Measurements from ENCODE around the gene RALGDS.

- TF ChIP-seq, protein P1, sequence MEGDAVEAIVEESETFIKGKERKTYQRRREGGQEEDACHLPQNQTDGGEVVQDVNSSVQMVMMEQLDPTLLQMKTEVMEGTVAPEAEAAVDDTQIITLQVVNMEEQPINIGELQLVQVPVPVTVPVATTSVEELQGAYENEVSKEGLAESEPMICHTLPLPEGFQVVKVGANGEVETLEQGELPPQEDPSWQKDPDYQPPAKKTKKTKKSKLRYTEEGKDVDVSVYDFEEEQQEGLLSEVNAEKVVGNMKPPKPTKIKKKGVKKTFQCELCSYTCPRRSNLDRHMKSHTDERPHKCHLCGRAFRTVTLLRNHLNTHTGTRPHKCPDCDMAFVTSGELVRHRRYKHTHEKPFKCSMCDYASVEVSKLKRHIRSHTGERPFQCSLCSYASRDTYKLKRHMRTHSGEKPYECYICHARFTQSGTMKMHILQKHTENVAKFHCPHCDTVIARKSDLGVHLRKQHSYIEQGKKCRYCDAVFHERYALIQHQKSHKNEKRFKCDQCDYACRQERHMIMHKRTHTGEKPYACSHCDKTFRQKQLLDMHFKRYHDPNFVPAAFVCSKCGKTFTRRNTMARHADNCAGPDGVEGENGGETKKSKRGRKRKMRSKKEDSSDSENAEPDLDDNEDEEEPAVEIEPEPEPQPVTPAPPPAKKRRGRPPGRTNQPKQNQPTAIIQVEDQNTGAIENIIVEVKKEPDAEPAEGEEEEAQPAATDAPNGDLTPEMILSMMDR (IDR thresholded peaks at IDR 0.05) = no peak
- TF ChIP-seq POLR2A (IDR thresholded peaks at IDR 0.05) = no peak
- no peak for TF ChIP-seq EP300 (IDR thresholded peaks at IDR 0.05)
Observed at GRCh38 chr9:133108794-133109641, 12.0 kb downstream of the RALGDS start.
